ENCODE data around the gene JARID2. TPM values are rescaled to one million over a fixed set of nuclear protein-coding genes. Genes with fewer than 3 reads are reported as not detected.

Gene JARID2
- total and polyA plus RNA-seq, 4 donors = 1.4 to 12.3 (median 3.4) TPM

DNA sequence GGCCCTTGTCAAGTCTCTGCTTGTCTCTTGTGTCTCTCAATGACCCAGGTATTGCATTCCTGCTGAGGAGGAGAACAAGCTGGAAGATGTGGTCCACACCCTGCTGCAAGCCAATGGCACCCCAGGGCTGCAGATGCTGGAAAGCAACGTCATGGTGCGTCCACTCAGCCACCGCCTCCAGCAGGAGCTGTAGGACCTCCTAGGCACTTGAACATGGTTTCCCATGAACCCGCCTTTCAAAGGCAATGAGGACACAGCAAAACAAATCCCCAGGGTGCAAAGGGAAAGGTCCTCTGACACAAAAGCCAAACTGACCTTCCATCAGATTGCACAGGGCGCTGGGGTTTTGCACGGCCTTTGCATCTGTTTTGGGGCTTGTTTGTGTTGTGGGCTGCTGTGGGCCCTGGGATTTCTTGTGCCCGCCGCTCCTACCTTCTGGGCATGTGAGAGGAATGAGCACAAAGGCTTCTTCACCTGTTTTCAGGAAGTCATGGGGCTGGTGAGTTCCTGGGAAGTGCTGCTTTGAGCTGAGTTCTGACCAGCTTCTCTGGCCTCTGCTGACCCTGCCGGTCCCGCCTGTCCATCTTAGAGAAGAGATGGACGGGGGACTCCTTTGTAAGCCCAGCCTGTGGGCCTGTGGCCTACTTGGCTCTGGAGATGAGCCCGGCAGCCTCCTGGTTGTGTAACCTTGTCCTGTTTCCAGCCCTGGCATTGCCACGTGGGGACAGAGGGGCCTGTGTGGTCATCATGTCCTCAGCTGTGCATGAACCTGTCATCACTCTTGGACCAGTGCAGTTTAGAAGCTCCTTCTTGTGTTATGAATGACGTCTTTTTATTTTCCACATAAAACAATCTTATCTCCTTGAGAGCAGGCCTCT, 265.6 kb downstream of the JARID2 start (continued):
- TF ChIP-seq, protein P1, sequence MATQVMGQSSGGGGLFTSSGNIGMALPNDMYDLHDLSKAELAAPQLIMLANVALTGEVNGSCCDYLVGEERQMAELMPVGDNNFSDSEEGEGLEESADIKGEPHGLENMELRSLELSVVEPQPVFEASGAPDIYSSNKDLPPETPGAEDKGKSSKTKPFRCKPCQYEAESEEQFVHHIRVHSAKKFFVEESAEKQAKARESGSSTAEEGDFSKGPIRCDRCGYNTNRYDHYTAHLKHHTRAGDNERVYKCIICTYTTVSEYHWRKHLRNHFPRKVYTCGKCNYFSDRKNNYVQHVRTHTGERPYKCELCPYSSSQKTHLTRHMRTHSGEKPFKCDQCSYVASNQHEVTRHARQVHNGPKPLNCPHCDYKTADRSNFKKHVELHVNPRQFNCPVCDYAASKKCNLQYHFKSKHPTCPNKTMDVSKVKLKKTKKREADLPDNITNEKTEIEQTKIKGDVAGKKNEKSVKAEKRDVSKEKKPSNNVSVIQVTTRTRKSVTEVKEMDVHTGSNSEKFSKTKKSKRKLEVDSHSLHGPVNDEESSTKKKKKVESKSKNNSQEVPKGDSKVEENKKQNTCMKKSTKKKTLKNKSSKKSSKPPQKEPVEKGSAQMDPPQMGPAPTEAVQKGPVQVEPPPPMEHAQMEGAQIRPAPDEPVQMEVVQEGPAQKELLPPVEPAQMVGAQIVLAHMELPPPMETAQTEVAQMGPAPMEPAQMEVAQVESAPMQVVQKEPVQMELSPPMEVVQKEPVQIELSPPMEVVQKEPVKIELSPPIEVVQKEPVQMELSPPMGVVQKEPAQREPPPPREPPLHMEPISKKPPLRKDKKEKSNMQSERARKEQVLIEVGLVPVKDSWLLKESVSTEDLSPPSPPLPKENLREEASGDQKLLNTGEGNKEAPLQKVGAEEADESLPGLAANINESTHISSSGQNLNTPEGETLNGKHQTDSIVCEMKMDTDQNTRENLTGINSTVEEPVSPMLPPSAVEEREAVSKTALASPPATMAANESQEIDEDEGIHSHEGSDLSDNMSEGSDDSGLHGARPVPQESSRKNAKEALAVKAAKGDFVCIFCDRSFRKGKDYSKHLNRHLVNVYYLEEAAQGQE (IDR thresholded peaks at IDR 0.05) = no peak
- TF ChIP-seq FOXA1 (IDR thresholded peaks at IDR 0.05) = no peak

DNA sequence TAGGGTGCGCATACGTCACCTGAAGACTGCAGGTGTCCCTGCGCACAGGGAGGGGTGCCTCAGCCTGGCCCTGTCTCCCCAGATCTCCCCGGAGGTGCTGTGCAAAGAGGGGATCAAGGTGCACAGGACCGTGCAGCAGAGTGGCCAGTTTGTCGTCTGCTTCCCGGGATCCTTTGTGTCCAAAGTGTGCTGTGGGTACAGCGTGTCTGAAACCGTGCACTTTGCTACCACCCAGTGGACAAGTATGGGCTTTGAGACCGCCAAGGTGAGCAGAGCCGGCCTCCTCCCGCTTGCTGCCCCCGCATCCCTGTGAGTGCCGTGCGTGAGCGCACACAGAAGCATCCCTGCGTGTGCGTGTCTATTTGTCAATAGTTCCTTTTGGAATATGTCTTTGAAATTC, 266.3 kb downstream of the JARID2 start:
- H3K4me1 ChIP-seq (ENCODE audit: control insufficient read depth in 4 of 4, insufficient read depth in 4 of 4, low read length in 3 of 4) = peaks cover 0 to 14% (median 8%) of the 10 kb centered on the region in 4 donors
- peaks cover 1 to 14% (median 4%) of the 10 kb centered on the region in 4 donors for H3K36me3 ChIP-seq (ENCODE audit: control insufficient read depth in 4 of 4, insufficient read depth in 3 of 4, low read depth in 1 of 4, low read length in 3 of 4)
- H3K27ac ChIP-seq (ENCODE audit: low read depth in 1 of 2, low read length in 2 of 2) = peak overlapping the region in 1 of 2 donors; percentile 63
- no peak overlapping the region for H3K9ac ChIP-seq (ENCODE audit: low read depth in 1 of 2, low read length in 2 of 2)
- no peaks in the 10 kb centered on the region for H3K9me3 ChIP-seq (ENCODE audit: control insufficient read depth in 4 of 4, low read length in 3 of 4)
- TF ChIP-seq RAD21 (IDR thresholded peaks at IDR 0.05) (peak in 1 of 2 donors; percentile 5), RXRA (IDR thresholded peaks at IDR 0.05) (no peak)
- no peak for DNase-seq (ENCODE audit: low spot score)
- H3K27me3 ChIP-seq (ENCODE audit: control insufficient read depth in 4 of 4, insufficient read depth in 4 of 4, low read length in 3 of 4) = no peaks in the 10 kb centered on the region
- no peak overlapping the region for H3K4me3 ChIP-seq (ENCODE audit: low read depth in 1 of 3, low read length in 3 of 3)
- WGBS = 94% methylated on average over 18 of the region's 18 CpGs

DNA sequence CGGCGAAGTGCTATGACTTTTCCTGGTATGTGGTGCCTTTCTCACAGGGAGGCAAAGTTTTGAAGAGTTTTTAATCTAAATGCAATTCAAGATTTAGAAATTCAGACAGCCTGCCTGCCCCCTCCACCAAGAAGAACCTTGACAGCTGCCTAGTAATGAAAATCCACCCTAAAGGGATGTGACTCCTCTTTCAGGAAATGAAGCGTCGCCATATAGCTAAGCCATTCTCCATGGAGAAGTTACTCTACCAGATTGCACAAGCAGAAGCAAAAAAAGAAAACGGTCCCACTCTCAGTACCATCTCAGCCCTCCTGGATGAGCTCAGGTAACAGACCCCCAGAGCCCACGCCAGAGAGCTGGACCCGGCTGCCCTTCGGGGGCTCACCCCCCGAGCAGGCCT, 266.9 kb downstream of the JARID2 start:
- DNase-seq (ENCODE audit: low spot score) = no peak
- WGBS = 95% methylated on average over 9 of the region's 9 CpGs
- Histone ChIP-seq H3K4me1 (ENCODE audit: control insufficient read depth in 4 of 4, insufficient read depth in 4 of 4, low read length in 3 of 4) (peaks cover 0 to 14% (median 8%) of the 10 kb centered on the region in 4 donors), H3K9ac (ENCODE audit: low read depth in 1 of 2, low read length in 2 of 2) (no peak overlapping the region), H3K9me3 (ENCODE audit: control insufficient read depth in 4 of 4, low read length in 3 of 4) (no peaks in the 10 kb centered on the region), H3K27ac (ENCODE audit: low read depth in 1 of 2, low read length in 2 of 2) (no peak overlapping the region), H3K4me3 (ENCODE audit: low read depth in 1 of 3, low read length in 3 of 3) (no peak overlapping the region), H3K27me3 (ENCODE audit: control insufficient read depth in 4 of 4, insufficient read depth in 4 of 4, low read length in 3 of 4) (no peaks in the 10 kb centered on the region), H3K36me3 (ENCODE audit: control insufficient read depth in 4 of 4, insufficient read depth in 3 of 4, low read depth in 1 of 4, low read length in 3 of 4) (peaks cover 1 to 18% (median 5%) of the 10 kb centered on the region in 4 donors)
- TF ChIP-seq GABPA (IDR thresholded peaks at IDR 0.05 in 1 of 2, conservative IDR thresholded peaks at IDR 0.05 in 1 of 2) (no peak), RXRA (IDR thresholded peaks at IDR 0.05) (no peak), EGR1 (IDR thresholded peaks at IDR 0.05; ENCODE audit: low read depth in 2 of 2) (no peak), RAD21 (IDR thresholded peaks at IDR 0.05) (no peak), SP1 (IDR thresholded peaks at IDR 0.05) (no peak), YY1 (IDR thresholded peaks at IDR 0.05) (no peak), HNF4A (conservative IDR thresholded peaks at IDR 0.05) (no peak), JUND (IDR thresholded peaks at IDR 0.05) (no peak)
- TF ChIP-seq, protein P2, sequence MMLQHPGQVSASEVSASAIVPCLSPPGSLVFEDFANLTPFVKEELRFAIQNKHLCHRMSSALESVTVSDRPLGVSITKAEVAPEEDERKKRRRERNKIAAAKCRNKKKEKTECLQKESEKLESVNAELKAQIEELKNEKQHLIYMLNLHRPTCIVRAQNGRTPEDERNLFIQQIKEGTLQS (IDR thresholded peaks at IDR 0.05) = no peak
- TF ChIP-seq, protein P3, sequence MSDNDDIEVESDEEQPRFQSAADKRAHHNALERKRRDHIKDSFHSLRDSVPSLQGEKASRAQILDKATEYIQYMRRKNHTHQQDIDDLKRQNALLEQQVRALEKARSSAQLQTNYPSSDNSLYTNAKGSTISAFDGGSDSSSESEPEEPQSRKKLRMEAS (IDR thresholded peaks at IDR 0.05) = no peak
- TF ChIP-seq, protein P4, sequence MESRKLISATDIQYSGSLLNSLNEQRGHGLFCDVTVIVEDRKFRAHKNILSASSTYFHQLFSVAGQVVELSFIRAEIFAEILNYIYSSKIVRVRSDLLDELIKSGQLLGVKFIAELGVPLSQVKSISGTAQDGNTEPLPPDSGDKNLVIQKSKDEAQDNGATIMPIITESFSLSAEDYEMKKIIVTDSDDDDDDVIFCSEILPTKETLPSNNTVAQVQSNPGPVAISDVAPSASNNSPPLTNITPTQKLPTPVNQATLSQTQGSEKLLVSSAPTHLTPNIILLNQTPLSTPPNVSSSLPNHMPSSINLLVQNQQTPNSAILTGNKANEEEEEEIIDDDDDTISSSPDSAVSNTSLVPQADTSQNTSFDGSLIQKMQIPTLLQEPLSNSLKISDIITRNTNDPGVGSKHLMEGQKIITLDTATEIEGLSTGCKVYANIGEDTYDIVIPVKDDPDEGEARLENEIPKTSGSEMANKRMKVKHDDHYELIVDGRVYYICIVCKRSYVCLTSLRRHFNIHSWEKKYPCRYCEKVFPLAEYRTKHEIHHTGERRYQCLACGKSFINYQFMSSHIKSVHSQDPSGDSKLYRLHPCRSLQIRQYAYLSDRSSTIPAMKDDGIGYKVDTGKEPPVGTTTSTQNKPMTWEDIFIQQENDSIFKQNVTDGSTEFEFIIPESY (IDR thresholded peaks at IDR 0.05) = no peak

All from liver (tissue), 9 donors.